Measurements from ENCODE around the gene CD40.

- TF ChIP-seq CTCF (IDR thresholded peaks at IDR 0.05; ENCODE audit: insufficient read depth, low read length, poor library complexity, severe bottlenecking) (no peak), EZH2phosphoT487 (conservative IDR thresholded peaks at IDR 0.05; ENCODE audit: low read length) (no peak)
These were observed 4.7 kb downstream of the CD40 start for GRCh38 chr20:46122516-46123481.
